GM10847 (cell line): ENCODE data around the gene ZNF70.

Experiments used
- POLR2A ChIP-seq: IDR thresholded peaks from 2 replicates; pipeline ENCODE4 v1.6.1; 2011; ENCODE audit not compliant: insufficient read length; ENCODE audit errors: extremely low read depth

Gene ZNF70

DNA sequence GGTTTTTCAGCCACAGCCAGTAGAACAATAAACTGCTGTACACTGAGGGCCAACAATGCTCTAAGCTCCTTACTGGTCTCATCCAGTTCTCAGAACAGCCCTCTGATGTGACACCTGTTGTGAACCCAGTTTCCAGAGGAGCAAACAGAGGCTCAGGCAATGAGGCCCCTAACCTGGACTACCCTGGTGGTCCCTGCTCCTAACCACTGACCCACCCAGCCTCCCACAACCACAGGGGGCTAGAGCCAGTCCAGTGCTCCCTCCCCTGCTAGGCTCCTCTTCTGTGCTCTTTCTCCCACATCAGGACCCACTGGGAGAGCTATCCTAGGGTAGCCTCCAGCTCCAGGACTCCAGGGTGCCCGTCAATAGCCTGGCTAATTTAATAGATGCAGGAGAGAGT lies 31.8 kb upstream of the ZNF70 start:
- no peak for TF ChIP-seq POLR2A

DNA sequence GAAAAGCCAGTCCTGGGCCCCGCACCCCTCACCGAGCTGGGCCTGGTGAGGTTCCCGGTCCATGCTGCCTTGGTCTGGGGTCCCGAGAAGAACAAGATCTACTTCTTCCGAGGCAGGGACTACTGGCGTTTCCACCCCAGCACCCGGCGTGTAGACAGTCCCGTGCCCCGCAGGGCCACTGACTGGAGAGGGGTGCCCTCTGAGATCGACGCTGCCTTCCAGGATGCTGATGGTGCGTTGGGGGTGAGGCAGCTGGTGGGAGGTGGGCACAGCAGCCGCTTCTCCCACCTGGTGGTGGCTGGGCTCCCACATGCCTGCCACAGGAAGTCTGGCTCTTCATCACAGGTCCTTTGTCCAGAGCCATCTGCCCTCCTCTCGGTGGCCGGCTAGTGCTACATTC lies 31.3 kb upstream of the ZNF70 start:
- TF ChIP-seq POLR2A, result no peak

DNA sequence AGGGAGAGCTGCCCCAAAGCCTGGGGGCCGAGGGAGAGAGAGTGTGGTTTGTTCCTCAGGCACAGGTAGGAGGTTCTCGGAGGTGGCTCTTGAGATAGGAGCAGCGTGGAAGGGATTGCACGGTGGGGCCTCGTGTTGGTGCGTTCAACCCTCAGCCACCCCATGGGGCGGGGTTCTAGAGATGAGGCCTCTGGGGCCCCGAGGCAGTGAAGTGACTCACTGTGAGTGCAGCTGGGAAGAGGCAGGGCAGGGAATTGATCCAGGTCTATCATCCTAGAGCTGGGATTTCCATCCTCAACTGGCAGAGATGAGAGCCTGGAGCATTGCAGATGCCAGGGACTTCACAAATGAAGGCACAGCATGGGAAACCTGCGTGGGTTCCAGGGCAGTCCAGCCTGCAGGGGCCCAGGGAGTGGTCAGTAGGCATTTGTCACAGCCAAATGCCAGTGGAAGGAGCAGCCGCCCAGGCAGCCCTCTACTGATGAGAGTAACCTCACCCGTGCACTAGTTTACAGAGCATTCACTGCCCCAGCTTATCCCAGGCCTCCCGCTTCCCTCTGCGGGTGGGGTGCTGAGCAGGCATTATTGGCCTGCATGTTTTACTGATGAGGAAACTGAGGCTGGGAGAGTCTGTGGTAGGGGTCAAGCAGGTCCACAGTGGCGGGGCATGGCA lies 30.7 kb upstream of the ZNF70 start:
- no peak for TF ChIP-seq POLR2A

DNA sequence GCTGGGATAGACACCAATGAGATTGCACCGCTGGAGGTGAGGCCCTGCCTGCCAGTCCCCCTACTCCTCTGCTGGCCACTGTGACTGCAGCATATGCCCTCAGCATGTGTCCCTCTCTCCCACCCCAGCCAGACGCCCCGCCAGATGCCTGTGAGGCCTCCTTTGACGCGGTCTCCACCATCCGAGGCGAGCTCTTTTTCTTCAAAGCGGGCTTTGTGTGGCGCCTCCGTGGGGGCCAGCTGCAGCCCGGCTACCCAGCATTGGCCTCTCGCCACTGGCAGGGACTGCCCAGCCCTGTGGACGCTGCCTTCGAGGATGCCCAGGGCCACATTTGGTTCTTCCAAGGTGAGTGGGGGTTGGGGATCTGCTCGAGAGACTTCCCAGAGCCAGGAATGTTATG lies 30.2 kb upstream of the ZNF70 start:
- no peak for TF ChIP-seq POLR2A

DNA sequence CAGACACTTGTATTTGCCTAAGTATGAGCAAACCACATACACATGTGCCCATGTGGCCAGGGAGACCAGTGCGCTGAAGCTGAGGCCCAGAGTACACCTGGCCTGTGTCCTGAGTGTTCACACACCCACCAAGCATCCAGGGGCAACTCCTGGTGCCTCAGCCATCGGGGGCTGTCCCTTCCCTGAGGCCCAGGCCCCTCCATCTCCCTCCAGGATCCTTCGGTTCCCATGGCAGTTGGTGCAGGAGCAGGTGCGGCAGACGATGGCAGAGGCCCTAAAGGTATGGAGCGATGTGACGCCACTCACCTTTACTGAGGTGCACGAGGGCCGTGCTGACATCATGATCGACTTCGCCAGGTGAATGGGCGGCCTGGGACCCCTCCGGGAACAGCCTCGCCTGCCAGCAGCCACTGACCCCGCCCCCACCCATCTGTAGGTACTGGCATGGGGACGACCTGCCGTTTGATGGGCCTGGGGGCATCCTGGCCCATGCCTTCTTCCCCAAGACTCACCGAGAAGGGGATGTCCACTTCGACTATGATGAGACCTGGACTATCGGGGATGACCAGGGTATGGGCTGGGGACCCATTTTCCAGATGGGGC lies 29.3 kb upstream of the ZNF70 start:
- TF ChIP-seq POLR2A, result no peak

DNA sequence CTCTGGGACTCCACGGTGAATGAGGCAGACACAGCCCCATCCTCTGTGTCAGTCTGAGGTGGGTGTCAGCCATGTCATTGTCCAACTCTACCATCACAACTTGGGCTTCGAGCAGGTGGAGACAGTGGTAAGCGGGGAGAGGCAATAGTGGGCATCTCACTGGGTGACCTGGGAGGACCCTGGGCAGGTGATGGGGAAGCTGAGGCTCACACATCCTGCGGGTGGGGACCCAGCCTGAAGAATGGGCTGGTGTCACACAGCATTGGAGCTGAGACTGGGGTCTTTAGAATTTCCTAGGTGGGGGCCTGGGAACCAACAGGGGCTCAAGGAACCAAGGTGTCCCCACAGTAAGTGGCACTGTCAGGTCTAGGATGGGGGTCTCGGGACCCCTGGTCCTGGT lies 28.8 kb upstream of the ZNF70 start:
- TF ChIP-seq POLR2A, result no peak

DNA sequence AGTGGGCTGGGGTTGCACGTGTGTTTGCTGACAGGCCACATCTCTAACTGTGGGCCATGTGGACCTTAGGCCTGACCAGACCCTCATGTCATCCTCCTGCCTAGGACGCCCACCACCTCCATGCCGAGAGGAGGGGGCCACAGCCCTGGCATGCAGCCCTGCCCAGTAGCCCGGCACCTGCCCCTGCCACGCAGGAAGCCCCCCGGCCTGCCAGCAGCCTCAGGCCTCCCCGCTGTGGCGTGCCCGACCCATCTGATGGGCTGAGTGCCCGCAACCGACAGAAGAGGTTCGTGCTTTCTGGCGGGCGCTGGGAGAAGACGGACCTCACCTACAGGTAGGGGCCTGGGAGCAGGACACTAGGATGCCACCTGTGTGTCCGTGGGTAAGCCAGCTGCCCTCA lies 28.2 kb upstream of the ZNF70 start:
- TF ChIP-seq POLR2A, result no peak

- no peak for TF ChIP-seq POLR2A
Measured at GRCh38 chr22:23778577-23778900, 27.6 kb upstream of the ZNF70 start.

DNA sequence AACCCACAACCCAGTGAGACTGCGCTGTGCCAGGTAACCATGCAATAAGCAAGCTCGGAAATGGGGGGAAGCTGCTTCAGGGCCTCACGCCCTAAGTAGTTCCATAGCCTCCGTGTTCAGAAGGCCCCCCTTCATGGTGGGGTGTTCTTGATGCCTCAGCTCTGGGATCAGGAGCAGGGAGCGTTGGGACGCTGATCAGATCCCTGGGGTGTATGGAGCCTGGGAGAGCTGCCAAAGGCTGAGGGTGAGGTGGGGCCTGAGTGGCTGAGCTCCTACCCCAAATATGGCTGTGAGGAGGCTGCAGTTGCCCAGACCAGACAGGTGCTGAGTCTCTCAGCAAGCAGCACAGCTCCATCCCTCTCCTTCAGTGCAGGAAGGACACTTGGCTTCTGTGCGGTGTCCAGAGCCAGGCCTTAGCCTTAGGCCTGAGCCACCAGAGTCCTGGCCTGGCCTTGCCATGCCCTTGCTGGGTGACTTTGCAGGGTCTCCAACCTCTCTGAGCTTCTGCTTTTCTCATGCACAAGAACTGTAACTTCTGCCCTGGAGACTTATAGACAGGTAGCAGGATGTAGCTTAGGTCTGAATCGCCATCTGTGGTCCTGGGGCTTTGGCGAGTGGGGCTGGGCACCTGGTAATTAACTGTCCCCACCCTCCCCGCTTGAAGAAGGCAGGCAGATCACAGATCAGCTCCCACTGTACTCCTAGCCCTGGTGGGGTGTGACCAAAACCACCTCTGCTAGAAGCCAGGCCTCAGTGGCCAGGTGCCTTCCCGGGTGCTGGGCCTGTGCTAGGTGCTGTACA lies 27.1 kb upstream of the ZNF70 start:
- TF ChIP-seq POLR2A, result no peak

- TF ChIP-seq POLR2A, result no peak
Measured at GRCh38 chr22:23775779-23776375, 25.0 kb upstream of the ZNF70 start.

DNA sequence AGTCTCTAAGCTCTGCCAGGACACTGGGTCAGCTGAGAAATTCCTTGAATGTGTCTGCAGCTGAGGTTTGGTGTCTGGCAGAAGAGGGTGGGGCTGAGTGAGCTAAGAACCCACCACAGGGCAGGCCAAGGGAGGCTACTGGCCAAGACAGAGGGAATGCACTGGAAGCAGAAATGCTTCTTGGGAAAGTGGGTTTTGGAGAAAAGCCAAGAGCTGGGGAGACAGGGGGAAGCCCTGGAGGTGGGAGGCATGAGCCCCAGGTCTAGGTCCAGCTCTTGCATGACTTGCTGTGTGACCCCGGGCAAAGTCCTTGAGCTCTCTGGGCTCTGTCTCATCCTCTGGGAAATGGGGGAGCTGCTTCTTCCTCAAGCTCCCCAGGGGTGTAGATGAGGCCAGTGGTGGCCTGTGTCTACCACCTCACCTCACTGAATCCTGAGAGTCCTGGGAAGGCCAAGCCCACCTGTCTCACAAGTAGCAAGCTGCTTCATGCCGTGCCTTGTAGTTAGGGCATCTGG lies 24.1 kb upstream of the ZNF70 start:
- TF ChIP-seq POLR2A, result no peak

DNA sequence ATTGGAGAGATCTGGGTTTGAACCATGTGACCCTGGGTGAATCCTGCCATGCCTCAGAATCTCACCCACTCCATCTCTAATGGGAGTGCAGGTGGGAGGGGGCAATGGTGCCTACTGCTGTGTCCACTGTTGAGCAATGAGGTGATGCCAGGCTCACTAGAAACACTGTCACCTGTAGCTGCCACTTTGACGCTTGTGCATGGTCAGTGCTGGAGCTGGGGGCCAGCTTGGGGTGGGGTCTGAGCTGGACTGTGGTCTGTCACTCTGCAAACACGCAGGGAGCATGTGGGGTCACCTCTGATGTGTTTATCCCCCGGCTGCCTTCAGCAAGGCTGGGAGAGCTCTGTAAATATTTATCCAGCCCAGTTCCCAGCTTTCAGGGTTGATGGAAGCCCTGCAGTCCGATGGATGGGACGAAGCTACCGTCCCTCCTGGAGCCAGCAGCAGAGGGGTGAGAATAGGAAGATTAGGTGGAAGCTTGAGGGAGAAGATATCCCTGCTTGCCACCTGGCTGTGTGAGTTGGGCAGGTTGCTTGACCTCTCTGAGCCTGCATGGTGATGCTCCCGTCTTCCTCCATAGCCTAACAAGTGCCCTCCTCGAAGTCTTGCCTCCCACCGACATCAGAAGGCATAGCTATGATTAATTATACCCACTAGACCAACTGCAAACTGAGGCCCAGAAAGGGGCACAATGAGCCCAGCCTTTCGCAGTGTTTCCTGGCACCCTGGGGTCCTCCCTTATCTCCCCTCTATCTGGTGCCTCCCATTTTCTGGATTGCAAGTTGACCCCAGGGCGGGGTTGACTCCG lies 23.4 kb upstream of the ZNF70 start:
- TF ChIP-seq POLR2A, result no peak

DNA sequence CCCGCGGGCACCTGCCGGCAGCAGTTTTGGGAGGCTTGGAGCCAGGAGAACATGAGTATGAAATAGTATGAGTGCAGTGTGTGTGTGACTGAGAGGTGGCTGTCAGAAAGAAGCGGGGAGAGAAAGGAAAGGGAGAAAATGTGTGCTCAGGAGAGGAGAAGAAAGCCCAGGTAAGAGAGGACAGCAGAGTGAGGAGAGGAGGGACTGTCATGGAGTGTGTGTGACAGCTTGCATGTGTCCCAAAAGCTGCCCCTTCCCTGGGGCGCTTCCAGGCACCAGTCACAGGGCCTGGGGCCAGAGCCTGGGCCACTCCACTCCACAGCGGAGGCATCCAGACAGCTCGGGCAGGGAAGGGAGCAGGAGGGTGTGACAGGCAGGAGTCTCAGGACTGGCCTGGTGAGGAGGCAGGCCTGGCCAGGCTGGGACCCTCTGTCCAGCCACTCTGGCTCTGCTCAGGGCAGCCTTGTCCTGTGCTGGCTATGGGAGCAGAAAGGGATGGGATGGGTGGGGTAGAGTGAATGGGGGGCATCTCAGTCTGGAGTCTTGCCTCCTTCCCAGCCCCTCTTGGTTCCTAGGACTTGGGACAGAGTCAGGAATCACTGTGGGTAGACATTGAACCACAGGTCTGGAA lies 22.7 kb upstream of the ZNF70 start:
- no peak for TF ChIP-seq POLR2A

- no peak for TF ChIP-seq POLR2A
Measured at GRCh38 chr22:23772649-23773473, 21.9 kb upstream of the ZNF70 start, which contains the start of gene MMP11. MMP11 (plus strand) TSS chr22:23772849; CDS start chr22:23772871, 22 bp downstream.
